ENCODE measurements around the gene BICDL1. TPM values are rescaled to one million over a fixed set of nuclear protein-coding genes. Genes with fewer than 3 reads are reported as not detected.

BICDL1 gene
- total and polyA plus RNA-seq, 2 donors (not counting 3 experiments of a cell fraction or from before 2014, with no cell fraction given): 0.19 TPM; not detected in 1

DNA sequence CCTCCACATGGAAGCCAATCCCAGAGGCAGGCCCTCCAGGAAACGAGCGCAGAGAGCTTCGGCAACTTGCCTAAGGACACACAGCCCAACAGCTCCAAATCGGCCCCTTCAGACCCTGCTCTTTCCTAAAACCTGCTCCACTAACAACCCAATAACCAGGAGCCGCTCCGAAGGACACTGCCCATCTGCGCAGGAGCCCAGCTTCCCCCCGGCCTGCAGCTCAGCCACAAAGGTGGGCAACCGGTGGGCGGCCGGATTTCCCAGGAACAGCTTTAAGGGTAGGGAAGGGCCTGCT lies 114.0 kb downstream of the BICDL1 start:
- Histone ChIP-seq H3K36me3 (ENCODE audit: control insufficient read depth in 2 of 2, extremely low read depth in 1 of 2, insufficient read depth in 2 of 2, low read length in 2 of 2) (peaks cover 5 to 39% of the 10 kb centered on the region in 2 experiments), H3K9ac (replicated peaks; ENCODE audit: extremely low read depth, insufficient read depth, low read length) (no peak overlapping the region), H2AFZ (ENCODE audit: low read depth, low read length) (no peak overlapping the region), H3K9me3 (replicated peaks; ENCODE audit: control insufficient read depth, insufficient read depth, low read length) (no peaks in the 10 kb centered on the region), H3K4me2 (ENCODE audit: insufficient read depth, low read length) (no peak overlapping the region), H3K27me3 (ENCODE audit: control insufficient read depth in 2 of 2, insufficient read depth in 2 of 2, low read length in 2 of 2) (no peaks in the 10 kb centered on the region), H3K4me3 (replicated peaks in 1 of 3; ENCODE audit: insufficient read depth in 1 of 3, low read depth in 1 of 3, low read length in 3 of 3) (no peak overlapping the region), H3K27ac (ENCODE audit: insufficient read depth, low read depth, low read length) (no peak overlapping the region), H4K20me1 (replicated peaks; ENCODE audit: control insufficient read depth, extremely low read depth, insufficient read depth, low read length) (peaks cover 3% of the 10 kb centered on the region), H3K79me2 (ENCODE audit: control insufficient read depth, insufficient read depth, low read length) (peaks cover 76% of the 10 kb centered on the region), H3K9me1 (replicated peaks; ENCODE audit: control insufficient read depth, extremely low read depth, insufficient read depth, low read length) (no peaks in the 10 kb centered on the region), H3K4me1 (ENCODE audit: control insufficient read depth, extremely low read depth, insufficient read depth, low read length) (no peaks in the 10 kb centered on the region)
- POLR2A ChIA-PET: no interaction called here
- CTCF ChIA-PET: interaction anchor here (1.2 to 1.3 kb wide), 2 partner anchors 8 to 16 kb away, joined by 4 to 5 read pairs; no protein-coding TSS in a partner anchor
- dilution Hi-C loops (cut with MboI; ENCODE audit: extremely low pct_ligation_motif_present, low sequenced_read_pairs) (no loop called here), intact Hi-C loops (cut with micrococcal nuclease) (no loop called here)
- FAIRE-seq: no peak
- no peak for TF ChIP-seq JUN (IDR thresholded peaks at IDR 0.05; ENCODE audit: borderline replicate concordance, insufficient read depth, insufficient read length, low read depth)
- TF ChIP-seq POLR2AphosphoS5 (IDR thresholded peaks at IDR 0.05; ENCODE audit: insufficient read depth, low read depth, low read length): no peak
- TF ChIP-seq EZH2 (IDR thresholded peaks at IDR 0.05; ENCODE audit: borderline replicate concordance, low read depth, low read length, severe bottlenecking): no peak
- DNase-seq (ENCODE audit: low read depth, low spot score): no peak
- no TSS peak for BruUV-seq (replicated peaks)

DNA sequence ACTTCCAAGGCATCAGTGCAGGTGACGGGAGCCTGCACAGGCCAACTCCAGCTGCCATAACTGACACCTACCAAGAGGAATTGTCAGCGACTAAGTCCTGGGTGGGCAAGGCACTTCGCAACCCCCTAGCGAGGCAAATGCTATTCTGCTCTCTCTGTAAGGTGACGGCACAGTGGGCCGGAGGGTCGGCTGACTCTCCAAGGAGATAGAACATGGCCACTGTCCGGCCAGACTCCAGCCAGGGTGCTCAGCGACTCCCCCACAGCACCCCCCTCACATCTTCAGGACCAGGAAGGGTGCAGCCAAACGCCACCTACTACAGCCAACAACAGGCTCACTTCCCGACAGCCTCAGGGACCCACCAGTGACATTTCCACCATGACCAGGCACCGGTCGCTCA lies 114.3 kb downstream of the BICDL1 start:
- dilution Hi-C loops (cut with MboI; ENCODE audit: extremely low pct_ligation_motif_present, low sequenced_read_pairs) (no loop called here), intact Hi-C loops (cut with micrococcal nuclease) (no loop called here)
- no TSS peak for BruUV-seq (replicated peaks)
- Histone ChIP-seq H3K27ac (ENCODE audit: insufficient read depth, low read depth, low read length) (no peak overlapping the region), H4K20me1 (replicated peaks; ENCODE audit: control insufficient read depth, extremely low read depth, insufficient read depth, low read length) (peaks cover 3% of the 10 kb centered on the region), H3K9me1 (replicated peaks; ENCODE audit: control insufficient read depth, extremely low read depth, insufficient read depth, low read length) (no peaks in the 10 kb centered on the region), H3K27me3 (ENCODE audit: control insufficient read depth in 2 of 2, insufficient read depth in 2 of 2, low read length in 2 of 2) (no peaks in the 10 kb centered on the region), H3K36me3 (ENCODE audit: control insufficient read depth in 2 of 2, extremely low read depth in 1 of 2, insufficient read depth in 2 of 2, low read length in 2 of 2) (peaks cover 5 to 38% of the 10 kb centered on the region in 2 experiments), H2AFZ (ENCODE audit: low read depth, low read length) (no peak overlapping the region), H3K4me2 (ENCODE audit: insufficient read depth, low read length) (no peak overlapping the region), H3K79me2 (ENCODE audit: control insufficient read depth, insufficient read depth, low read length) (peaks cover 80% of the 10 kb centered on the region), H3K4me1 (ENCODE audit: control insufficient read depth, extremely low read depth, insufficient read depth, low read length) (no peaks in the 10 kb centered on the region), H3K9ac (replicated peaks; ENCODE audit: extremely low read depth, insufficient read depth, low read length) (no peak overlapping the region), H3K9me3 (replicated peaks; ENCODE audit: control insufficient read depth, insufficient read depth, low read length) (no peaks in the 10 kb centered on the region), H3K4me3 (replicated peaks in 1 of 3; ENCODE audit: insufficient read depth in 1 of 3, low read depth in 1 of 3, low read length in 3 of 3) (no peak overlapping the region)
- no peak for FAIRE-seq
- TF ChIP-seq POLR2A (IDR thresholded peaks at IDR 0.05; ENCODE audit: low read depth, low read length) (no peak), EZH2 (IDR thresholded peaks at IDR 0.05; ENCODE audit: borderline replicate concordance, low read depth, low read length, severe bottlenecking) (no peak), POLR2AphosphoS5 (IDR thresholded peaks at IDR 0.05; ENCODE audit: insufficient read depth, low read depth, low read length) (no peak), GATA2 (IDR thresholded peaks at IDR 0.05; ENCODE audit: insufficient read depth, insufficient read length, low read depth, low read length) (no peak), JUN (IDR thresholded peaks at IDR 0.05; ENCODE audit: borderline replicate concordance, insufficient read depth, insufficient read length, low read depth) (no peak), FOS (IDR thresholded peaks at IDR 0.05; ENCODE audit: borderline replicate concordance, insufficient read depth, low read length) (no peak), MYC (IDR thresholded peaks at IDR 0.05; ENCODE audit: low read depth, low read length) (no peak), MAX (IDR thresholded peaks at IDR 0.05; ENCODE audit: insufficient read depth, insufficient read length) (no peak)
- TF ChIP-seq, protein P1, sequence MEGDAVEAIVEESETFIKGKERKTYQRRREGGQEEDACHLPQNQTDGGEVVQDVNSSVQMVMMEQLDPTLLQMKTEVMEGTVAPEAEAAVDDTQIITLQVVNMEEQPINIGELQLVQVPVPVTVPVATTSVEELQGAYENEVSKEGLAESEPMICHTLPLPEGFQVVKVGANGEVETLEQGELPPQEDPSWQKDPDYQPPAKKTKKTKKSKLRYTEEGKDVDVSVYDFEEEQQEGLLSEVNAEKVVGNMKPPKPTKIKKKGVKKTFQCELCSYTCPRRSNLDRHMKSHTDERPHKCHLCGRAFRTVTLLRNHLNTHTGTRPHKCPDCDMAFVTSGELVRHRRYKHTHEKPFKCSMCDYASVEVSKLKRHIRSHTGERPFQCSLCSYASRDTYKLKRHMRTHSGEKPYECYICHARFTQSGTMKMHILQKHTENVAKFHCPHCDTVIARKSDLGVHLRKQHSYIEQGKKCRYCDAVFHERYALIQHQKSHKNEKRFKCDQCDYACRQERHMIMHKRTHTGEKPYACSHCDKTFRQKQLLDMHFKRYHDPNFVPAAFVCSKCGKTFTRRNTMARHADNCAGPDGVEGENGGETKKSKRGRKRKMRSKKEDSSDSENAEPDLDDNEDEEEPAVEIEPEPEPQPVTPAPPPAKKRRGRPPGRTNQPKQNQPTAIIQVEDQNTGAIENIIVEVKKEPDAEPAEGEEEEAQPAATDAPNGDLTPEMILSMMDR (IDR thresholded peaks at IDR 0.05; ENCODE audit: extremely low read depth in 1 of 2, insufficient read depth in 1 of 2, low read depth in 1 of 2, low read length in 2 of 2): no peak
- POLR2A ChIA-PET: no interaction called here
- CTCF ChIA-PET: no interaction called here
- DNase-seq (ENCODE audit: low read depth, low spot score): no peak

Measured in endothelial cell of umbilical vein (primary cell).